Neural progenitor cell (in vitro differentiated cells): ENCODE data around the gene TLK2.
"Not testable (repeated sequence)": the region's sequence is repeated elsewhere in the genome, so short reads cannot be mapped to it uniquely, and the experiment has no call there.

Experiments used
- CTCF ChIP-seq: fragments of 200-600 bp; sonication (generic); IDR thresholded peaks from 2 replicates; pipeline ENCODE4 v1.5.1; 2017; ENCODE audit warnings: antibody characterized with exemption, mild to moderate bottlenecking
- EZH2 ChIP-seq: fragments of 200-600 bp; sonication (generic); IDR thresholded peaks from 2 replicates; pipeline ENCODE4 v1.6.1; 2017; ENCODE audit warnings: antibody characterized with exemption, mild to moderate bottlenecking, moderate library complexity
- EZH2phosphoT487 ChIP-seq: fragments of 200-600 bp; sonication (generic); IDR thresholded peaks from 2 replicates; pipeline ENCODE4 v1.6.1; 2017; ENCODE audit warnings: antibody characterized with exemption

- TF ChIP-seq CTCF, EZH2phosphoT487, EZH2: not testable (repeated sequence)
Measured at GRCh38 chr17:62482553-62482952, 3.9 kb downstream of the TLK2 start.
